ES-I3 (cell line): ENCODE data around the gene GRAMD1B.

Source experiments
- H3K36me3 ChIP-seq: 2 replicates; pipeline ENCODE4 v1.6.1; 2013; ENCODE audit warnings: mild to moderate bottlenecking, low read length, control low read depth, moderate library complexity; ENCODE audit not compliant: insufficient read depth
- H3K4me1 ChIP-seq: 2 replicates; pipeline ENCODE4 v1.6.1; 2013; ENCODE audit warnings: mild to moderate bottlenecking, control low read depth, low read length; ENCODE audit not compliant: insufficient read depth
- H3K9ac ChIP-seq: 2 replicates; pipeline ENCODE4 v1.6.1; 2013; ENCODE audit warnings: low read depth, mild to moderate bottlenecking, low read length, moderate library complexity
- H3K9me3 ChIP-seq: 2 replicates; pipeline ENCODE4 v1.6.1; 2013; ENCODE audit warnings: mild to moderate bottlenecking, low read length, moderate library complexity; ENCODE audit not compliant: control insufficient read depth, insufficient read depth

The GRAMD1B gene

GRCh38 chr11:123469586-123469985 is 39.5 kb downstream of the GRAMD1B start:
- Histone ChIP-seq H3K9me3 (no peaks in the 10 kb centered on the region), H3K4me1 (no peaks in the 10 kb centered on the region), H3K36me3 (no peaks in the 10 kb centered on the region), H3K9ac (no peak overlapping the region)

GRCh38 chr11:123470842-123471241 is 40.8 kb downstream of the GRAMD1B start:
- Histone ChIP-seq H3K9me3 (no peaks in the 10 kb centered on the region), H3K9ac (no peak overlapping the region), H3K4me1 (peaks cover 11% of the 10 kb centered on the region; the same call in 1 of the 2 replicates), H3K36me3 (no peaks in the 10 kb centered on the region)

GRCh38 chr11:123472236-123472935 is 42.3 kb downstream of the GRAMD1B start:
- no peak overlapping the region for H3K9ac ChIP-seq
- peaks cover 11% of the 10 kb centered on the region; the same call in 1 of the 2 replicates for H3K4me1 ChIP-seq

GRCh38 chr11:123473941-123474677 is 44.0 kb downstream of the GRAMD1B start:
- H3K36me3 ChIP-seq: no peaks in the 10 kb centered on the region
- H3K9me3 ChIP-seq: no peaks in the 10 kb centered on the region
- peaks cover 11% of the 10 kb centered on the region; the same call in 1 of the 2 replicates for H3K4me1 ChIP-seq
- no peak overlapping the region for H3K9ac ChIP-seq

More at GRCh38 chr11:123472236-123472935, 42.3 kb downstream of the GRAMD1B start:
- Histone ChIP-seq H3K9me3 (no peaks in the 10 kb centered on the region), H3K36me3 (no peaks in the 10 kb centered on the region)

- no peak overlapping the region for H3K9ac ChIP-seq
- H3K4me1 ChIP-seq: peaks cover 11% of the 10 kb centered on the region; the same call in 1 of the 2 replicates
- H3K36me3 ChIP-seq: no peaks in the 10 kb centered on the region
- H3K9me3 ChIP-seq: no peaks in the 10 kb centered on the region
These were observed 44.9 kb downstream of the GRAMD1B start for GRCh38 chr11:123474994-123475393.

- Histone ChIP-seq H3K9me3 (no peaks in the 10 kb centered on the region), H3K36me3 (no peaks in the 10 kb centered on the region), H3K9ac (no peak overlapping the region), H3K4me1 (peaks cover 12% of the 10 kb centered on the region; the same call in 1 of the 2 replicates)
These were observed 45.4 kb downstream of the GRAMD1B start for GRCh38 chr11:123475469-123475868.

GRCh38 chr11:123477205-123477907 is 47.3 kb downstream of the GRAMD1B start:
- Histone ChIP-seq H3K36me3 (no peaks in the 10 kb centered on the region), H3K4me1 (peaks cover 22% of the 10 kb centered on the region; the same call in 1 of the 2 replicates), H3K9ac (no peak overlapping the region), H3K9me3 (no peaks in the 10 kb centered on the region)

- no peaks in the 10 kb centered on the region for H3K36me3 ChIP-seq
- H3K4me1 ChIP-seq: peaks cover 22% of the 10 kb centered on the region; the same call in 1 of the 2 replicates
- no peak overlapping the region for H3K9ac ChIP-seq
- H3K9me3 ChIP-seq: no peaks in the 10 kb centered on the region
These were observed 48.4 kb downstream of the GRAMD1B start for GRCh38 chr11:123478352-123478987.

GRCh38 chr11:123479048-123479837 is 49.2 kb downstream of the GRAMD1B start:
- Histone ChIP-seq H3K9me3 (no peaks in the 10 kb centered on the region), H3K36me3 (no peaks in the 10 kb centered on the region), H3K4me1 (peaks cover 22% of the 10 kb centered on the region; the same call in 1 of the 2 replicates), H3K9ac (no peak overlapping the region)

- H3K9ac ChIP-seq: no peak overlapping the region
- no peaks in the 10 kb centered on the region for H3K36me3 ChIP-seq
- no peaks in the 10 kb centered on the region for H3K9me3 ChIP-seq
- H3K4me1 ChIP-seq: peaks cover 14% of the 10 kb centered on the region; the same call in 1 of the 2 replicates
These were observed 50.3 kb downstream of the GRAMD1B start for GRCh38 chr11:123480290-123480815.

- peaks cover 11% of the 10 kb centered on the region; the same call in 1 of the 2 replicates for H3K4me1 ChIP-seq
- no peaks in the 10 kb centered on the region for H3K9me3 ChIP-seq
- H3K36me3 ChIP-seq: no peaks in the 10 kb centered on the region
- H3K9ac ChIP-seq: no peak overlapping the region
These were observed 50.8 kb downstream of the GRAMD1B start for GRCh38 chr11:123480882-123481281.

GRCh38 chr11:123481640-123482039 is 51.6 kb downstream of the GRAMD1B start:
- Histone ChIP-seq H3K36me3 (no peaks in the 10 kb centered on the region), H3K9ac (no peak overlapping the region), H3K4me1 (peaks cover 11% of the 10 kb centered on the region; the same call in 1 of the 2 replicates), H3K9me3 (no peaks in the 10 kb centered on the region)

GRCh38 chr11:123482218-123482617 is 52.1 kb downstream of the GRAMD1B start:
- H3K4me1 ChIP-seq: peaks cover 11% of the 10 kb centered on the region; the same call in 1 of the 2 replicates
- H3K36me3 ChIP-seq: no peaks in the 10 kb centered on the region
- H3K9ac ChIP-seq: no peak overlapping the region
- no peaks in the 10 kb centered on the region for H3K9me3 ChIP-seq
